ENCODE measurements around the gene NPLOC4. TPM values are rescaled to one million over a fixed set of nuclear protein-coding genes. Genes with fewer than 3 reads are reported as not detected.
"Not testable (repeated sequence)": the region's sequence is repeated elsewhere in the genome, so short reads cannot be mapped to it uniquely, and the experiment has no call there.

Gene NPLOC4
- total RNA-seq, 1 experiment from 2014 or later, result 75.7 TPM

DNA sequence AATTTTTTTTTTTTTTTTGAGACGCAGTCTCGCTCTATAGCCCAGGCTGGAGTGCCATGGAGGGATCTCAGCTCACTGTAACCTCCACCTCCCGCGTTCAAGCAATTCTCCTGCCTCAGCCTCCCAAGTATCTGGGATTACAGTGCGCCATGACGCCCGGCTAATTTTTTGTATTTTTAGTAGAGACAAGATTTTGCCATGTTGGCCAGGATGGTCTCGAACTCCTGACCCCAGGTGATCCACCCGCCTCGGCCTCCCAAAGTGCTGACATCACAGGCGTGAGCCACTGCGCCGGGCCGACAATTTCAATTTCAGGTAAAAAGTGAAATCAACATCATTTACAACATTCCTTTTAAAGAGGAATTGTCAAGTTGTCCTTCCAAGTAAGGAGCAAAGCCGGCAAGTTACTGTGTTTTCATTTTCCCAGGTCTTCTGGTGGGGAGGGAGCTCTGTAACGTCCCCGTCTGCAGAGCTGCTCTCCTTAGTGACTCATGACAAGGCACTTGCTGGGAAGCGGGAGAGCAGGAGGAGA lies 873 bp downstream of the NPLOC4 start:
- DNase-seq (ENCODE audit: low read depth), result peak; percentile 55

DNA sequence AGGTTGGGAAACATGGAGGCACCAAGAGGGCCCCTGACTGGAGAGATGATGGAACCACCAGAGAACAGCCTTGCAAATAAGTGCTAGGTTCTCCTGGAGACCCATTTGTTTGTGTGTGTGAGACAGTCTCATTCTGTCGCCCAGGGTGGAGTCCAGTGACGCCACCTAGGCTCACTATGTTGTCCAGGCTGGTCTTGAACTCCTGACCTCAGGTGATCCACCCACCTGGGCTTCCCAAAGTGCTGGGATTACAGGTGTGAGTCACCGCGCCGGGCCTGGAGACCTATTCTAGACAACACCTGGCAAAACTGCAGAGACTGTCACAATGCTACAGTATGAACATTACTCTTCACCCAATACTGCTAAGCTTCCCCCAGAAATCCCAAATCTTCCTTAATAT lies 1.5 kb downstream of the NPLOC4 start:
- DNase-seq (ENCODE audit: low read depth), result no peak

DNA sequence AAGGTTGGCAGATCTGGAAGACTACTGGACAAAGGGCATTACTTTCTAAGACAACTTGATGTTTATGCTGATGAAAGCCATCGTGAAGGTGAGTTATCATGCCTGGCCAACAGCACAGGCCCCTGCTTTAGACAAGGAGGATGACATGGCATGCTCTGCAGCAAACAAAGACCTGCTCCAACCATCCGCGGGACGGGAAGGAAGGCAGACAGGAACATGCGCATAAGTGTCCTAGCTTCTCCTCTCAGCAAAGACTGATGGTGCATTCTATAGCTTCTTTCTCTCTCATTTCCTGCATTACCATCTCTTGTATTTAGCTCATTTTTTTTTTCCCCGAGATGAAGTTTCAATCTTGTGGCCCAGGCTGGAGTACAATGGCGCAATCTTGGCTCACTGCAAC lies 5.4 kb downstream of the NPLOC4 start:
- no peak for DNase-seq (ENCODE audit: low read depth)

GRCh38 chr17:81630274-81630673 lies 6.6 kb downstream of the NPLOC4 start:
- DNase-seq (ENCODE audit: low read depth), result no peak

GRCh38 chr17:81621494-81622130 lies 15.3 kb downstream of the NPLOC4 start:
- DNase-seq (ENCODE audit: low read depth), result no peak

DNA sequence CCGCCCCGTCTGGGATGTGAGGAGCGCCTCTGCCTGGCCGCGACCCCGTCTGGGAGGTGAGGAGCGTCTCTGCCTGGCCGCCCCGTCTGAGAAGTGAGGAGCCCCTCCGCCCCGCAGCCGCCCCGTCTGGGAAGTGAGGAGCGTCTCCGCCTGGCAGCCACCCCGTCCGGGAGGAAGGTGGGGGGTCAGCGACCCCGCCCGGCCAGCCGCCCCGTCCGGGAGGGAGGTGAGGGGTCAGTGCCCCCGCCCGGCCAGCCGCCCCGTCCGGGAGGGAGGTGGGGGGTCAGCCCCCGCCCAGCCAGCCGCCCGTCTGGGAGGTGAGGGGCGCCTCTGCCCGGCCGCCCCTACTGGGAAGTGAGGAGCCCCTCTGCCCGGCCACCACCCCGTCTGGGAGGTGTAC lies 18.6 kb downstream of the NPLOC4 start:
- not testable (repeated sequence) for DNase-seq (ENCODE audit: low read depth)

GRCh38 chr17:81616877-81617276 lies 20.0 kb downstream of the NPLOC4 start:
- no peak for DNase-seq (ENCODE audit: low read depth)

- DNase-seq (ENCODE audit: low read depth), result no peak
Observed at GRCh38 chr17:81615401-81615930, 21.4 kb downstream of the NPLOC4 start.

DNA sequence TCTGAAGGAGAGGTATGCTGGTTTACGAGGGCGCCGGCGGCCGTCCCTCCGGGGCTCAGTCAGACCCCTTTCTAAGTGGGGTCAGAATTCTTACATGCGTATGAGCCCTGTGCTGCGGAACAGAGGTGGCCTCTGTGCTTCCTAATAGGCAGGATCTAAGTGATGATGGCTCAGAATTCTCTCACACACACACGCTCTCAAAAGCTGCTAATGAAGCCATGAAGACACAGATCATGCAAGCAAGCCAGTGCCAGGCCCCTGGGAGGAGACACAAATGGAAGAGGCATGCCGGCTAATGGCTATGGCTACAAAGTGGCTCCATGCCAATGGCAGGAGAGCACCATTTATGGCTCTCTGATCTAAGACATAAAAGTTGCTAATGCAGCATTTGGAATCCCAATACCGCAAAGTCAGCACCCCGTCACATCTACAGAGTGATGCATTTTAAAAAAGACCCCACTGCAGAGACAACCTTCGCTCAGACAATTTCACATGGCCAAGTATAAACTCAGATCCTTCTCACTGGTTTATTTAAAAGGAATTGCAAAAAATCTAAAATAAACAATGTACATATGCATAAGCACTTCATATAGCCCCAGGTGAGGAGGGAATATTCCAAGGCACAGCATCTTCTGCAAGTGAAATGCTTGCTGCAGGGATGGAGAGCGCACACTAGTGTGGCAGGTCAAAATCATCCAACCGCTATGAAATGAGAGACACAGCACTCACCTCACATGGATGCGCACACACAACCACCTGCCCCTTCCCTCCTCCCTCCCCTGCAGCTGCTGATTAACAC lies 24.5 kb downstream of the NPLOC4 start:
- DNase-seq (ENCODE audit: low read depth), result no peak

DNA sequence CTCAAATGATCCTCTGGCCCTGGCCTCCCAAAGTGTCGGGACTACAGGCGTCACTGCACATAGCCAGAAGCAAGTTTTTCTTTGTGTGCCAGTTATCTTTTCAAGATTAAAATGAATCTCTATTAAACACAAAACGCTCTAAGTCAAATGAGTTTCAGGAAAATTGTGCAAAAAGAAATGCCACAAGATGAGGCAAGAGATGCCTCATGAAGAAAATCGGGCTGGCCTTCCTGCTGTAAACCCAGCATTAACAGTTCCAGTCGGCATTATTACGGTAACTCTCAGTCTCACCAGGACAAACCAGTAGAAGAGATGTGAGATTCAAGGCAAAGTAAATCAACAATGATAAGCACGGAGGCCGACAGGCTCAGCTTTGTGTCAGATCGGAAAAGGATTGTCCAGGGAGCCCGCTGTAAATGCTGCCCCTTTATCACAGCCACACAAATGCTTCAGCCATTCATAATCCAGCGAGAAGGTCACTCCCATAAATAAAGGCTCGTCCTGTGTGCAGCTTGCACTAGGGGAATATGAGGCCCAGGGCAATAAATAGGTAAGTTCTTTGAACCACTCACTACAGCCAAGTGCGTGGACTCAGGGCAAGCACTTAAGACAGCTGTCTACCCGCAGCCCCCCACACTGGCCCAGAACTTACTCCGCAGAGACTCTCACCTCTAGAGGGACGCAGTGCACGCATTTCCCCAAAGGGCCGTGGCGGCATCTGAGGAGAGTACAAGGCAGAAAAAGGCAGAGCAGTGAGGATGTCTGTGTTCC lies 27.2 kb downstream of the NPLOC4 start:
- DNase-seq (ENCODE audit: low read depth), result no peak

DNA sequence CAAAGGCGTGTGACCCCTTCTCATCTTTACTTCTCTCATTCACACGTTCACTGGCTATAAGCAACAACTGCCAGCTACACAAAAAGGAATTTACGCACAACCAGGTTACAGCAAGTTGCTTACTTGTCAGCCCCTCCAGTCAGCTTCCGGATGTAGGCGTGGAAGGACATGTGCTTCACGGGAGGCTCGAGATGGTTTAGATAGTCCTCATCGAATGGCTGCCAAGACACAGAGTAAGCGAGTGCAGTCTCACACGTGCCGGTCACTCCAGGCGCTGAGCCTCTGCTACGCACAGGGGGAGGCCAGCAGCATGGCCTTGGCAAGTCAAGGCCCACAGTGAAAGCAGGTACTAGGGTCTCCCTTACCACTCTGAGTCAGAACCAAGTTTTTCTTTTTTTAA lies 28.3 kb downstream of the NPLOC4 start:
- no peak for DNase-seq (ENCODE audit: low read depth)

DNA sequence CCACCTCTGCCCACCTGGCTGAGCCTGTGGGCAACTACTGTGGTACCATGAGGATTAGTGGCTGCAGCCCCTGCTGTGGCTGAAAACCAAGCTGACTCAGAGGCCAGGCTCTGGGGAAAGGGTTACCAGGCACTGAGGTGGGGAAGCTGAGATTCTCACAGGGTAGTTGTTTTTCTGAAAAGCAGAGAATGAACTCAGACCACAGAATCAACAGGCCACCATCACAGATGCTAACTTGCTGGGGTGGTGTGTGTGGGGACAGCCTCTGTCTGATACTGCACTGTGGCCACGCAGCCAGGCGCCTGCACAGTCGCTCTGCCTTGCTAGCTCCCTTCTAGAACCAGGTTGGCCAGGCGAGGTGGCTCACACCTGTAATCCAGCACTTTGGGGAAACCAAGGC lies 28.8 kb downstream of the NPLOC4 start:
- DNase-seq (ENCODE audit: low read depth), result peak; percentile 42

DNA sequence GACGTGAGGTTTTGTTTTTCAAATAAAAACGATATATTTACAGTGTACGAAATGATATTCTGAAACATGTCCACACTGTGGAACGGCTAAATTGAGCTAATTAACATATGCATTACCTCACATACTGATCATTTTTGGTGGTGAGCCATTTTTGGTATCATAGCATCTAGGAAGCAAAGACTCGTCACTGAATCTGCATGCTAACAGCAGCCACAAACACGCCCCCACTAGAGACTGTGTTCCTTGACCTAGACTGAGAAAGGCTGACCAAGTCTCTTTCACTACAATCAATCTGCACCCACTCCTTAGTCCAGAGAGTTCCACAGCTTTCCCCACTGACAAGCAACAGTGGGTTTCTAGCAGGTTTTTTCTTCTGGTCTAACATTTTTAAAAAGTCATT lies 29.5 kb downstream of the NPLOC4 start:
- no peak for DNase-seq (ENCODE audit: low read depth)

GRCh38 chr17:81603846-81604610 lies 32.9 kb downstream of the NPLOC4 start:
- DNase-seq (ENCODE audit: low read depth), result no peak

GRCh38 chr17:81601525-81602120 lies 35.3 kb downstream of the NPLOC4 start:
- DNase-seq (ENCODE audit: low read depth), result peak; percentile 68

GRCh38 chr17:81599719-81600486 lies 37.0 kb downstream of the NPLOC4 start:
- DNase-seq (ENCODE audit: low read depth), result peak; percentile 41

- DNase-seq (ENCODE audit: low read depth), result no peak
Observed at GRCh38 chr17:81593105-81593871, 43.6 kb downstream of the NPLOC4 start.

DNA sequence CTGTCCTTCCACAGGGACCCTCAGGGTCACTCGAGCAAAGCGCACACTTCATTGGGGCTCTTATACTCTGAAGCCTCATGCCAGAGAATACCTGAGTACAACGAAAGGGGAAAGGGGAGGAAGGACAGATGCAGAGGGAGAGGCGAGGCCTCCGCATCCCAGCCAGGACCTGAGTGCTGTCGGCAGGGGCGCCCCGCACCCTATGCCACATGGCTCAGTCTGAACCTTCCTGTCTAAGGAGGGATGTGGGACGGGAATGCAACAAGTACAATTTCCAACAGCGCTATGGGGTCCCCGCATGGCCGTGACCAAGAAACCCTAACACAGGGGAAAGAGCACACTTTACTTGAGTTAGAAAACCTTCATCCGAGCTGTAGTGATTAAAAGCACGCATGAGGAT lies 44.9 kb downstream of the NPLOC4 start:
- DNase-seq (ENCODE audit: low read depth), result no peak

- DNase-seq (ENCODE audit: low read depth), result no peak
Observed at GRCh38 chr17:81590121-81590520, 46.8 kb downstream of the NPLOC4 start.
